OCI-LY7 (cell line): ENCODE data around the gene TPPP.

ENCODE experiments used
- CTCF ChIP-seq: fragments of 200-600 bp; sonication (generic); conservative IDR thresholded peaks from 2 replicates; pipeline ENCODE4 v1.5.1; 2014; ENCODE audit warnings: mild to moderate bottlenecking, antibody characterized with exemption, low read length, moderate library complexity, mixed read lengths
- EZH2phosphoT487 ChIP-seq: fragments of 200-600 bp; sonication (generic); IDR thresholded peaks from 2 replicates; pipeline ENCODE4 v1.6.1; 2018; ENCODE audit warnings: low read depth, borderline replicate concordance, mild to moderate bottlenecking, mixed run types, antibody characterized with exemption, low read length, moderate library complexity, mixed read lengths

- no peak for TF ChIP-seq EZH2phosphoT487
- TF ChIP-seq CTCF: no peak
Observed at GRCh38 chr5:643811-644271, 49.3 kb downstream of the TPPP start.
